ENCODE data around the gene FNDC7. TPM values are rescaled to one million over a fixed set of nuclear protein-coding genes. Genes with fewer than 3 reads are reported as not detected.
"Not testable (repeated sequence)": the region's sequence is repeated elsewhere in the genome, so short reads cannot be mapped to it uniquely, and the experiment has no call there.

The FNDC7 gene
- total RNA-seq, 1 donor from 2014 or later = not detected

DNA sequence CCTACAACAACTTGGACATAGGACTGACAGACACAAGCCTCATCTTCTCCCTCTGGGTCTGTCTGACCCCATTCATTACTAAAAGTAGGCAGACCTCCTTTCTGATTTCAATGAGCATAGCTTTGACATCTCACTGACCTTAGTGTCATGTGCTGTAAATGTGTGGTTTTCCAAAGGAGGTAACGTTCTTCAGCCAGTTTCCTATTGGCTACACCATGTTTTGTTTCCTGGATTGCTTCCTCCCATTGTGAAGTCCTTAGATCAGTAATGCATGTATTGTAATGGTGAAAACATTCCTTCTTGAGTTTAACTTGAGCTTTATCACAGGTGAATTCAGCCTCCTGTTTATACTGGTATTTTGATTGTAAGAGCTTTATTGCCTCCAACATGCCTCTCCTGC lies 54.4 kb downstream of the FNDC7 start:
- TF ChIP-seq, protein P1, sequence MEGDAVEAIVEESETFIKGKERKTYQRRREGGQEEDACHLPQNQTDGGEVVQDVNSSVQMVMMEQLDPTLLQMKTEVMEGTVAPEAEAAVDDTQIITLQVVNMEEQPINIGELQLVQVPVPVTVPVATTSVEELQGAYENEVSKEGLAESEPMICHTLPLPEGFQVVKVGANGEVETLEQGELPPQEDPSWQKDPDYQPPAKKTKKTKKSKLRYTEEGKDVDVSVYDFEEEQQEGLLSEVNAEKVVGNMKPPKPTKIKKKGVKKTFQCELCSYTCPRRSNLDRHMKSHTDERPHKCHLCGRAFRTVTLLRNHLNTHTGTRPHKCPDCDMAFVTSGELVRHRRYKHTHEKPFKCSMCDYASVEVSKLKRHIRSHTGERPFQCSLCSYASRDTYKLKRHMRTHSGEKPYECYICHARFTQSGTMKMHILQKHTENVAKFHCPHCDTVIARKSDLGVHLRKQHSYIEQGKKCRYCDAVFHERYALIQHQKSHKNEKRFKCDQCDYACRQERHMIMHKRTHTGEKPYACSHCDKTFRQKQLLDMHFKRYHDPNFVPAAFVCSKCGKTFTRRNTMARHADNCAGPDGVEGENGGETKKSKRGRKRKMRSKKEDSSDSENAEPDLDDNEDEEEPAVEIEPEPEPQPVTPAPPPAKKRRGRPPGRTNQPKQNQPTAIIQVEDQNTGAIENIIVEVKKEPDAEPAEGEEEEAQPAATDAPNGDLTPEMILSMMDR (conservative IDR thresholded peaks at IDR 0.05) = no peak
- Mint-ChIP-seq H3K27me3 (no peaks in the 10 kb centered on the region), H3K4me1 (ENCODE audit: unreplicated experiment) (no peaks in the 10 kb centered on the region), H3K4me3 (no peak overlapping the region), H3K36me3 (peaks cover 27% of the 10 kb centered on the region), H3K9me3 (no peaks in the 10 kb centered on the region), H3K27ac (no peak overlapping the region)
- DNase-seq (ENCODE audit: extremely low spot score, unreplicated experiment) = no peak

- TF ChIP-seq, protein P1 (conservative IDR thresholded peaks at IDR 0.05) = no peak
Observed at GRCh38 chr1:108767708-108768107, 55.0 kb downstream of the FNDC7 start.

GRCh38 chr1:108777839-108778238 lies 65.1 kb downstream of the FNDC7 start:
- Mint-ChIP-seq H3K36me3 (peaks cover 26% of the 10 kb centered on the region), H3K4me3 (no peak overlapping the region)

More at GRCh38 chr1:108767708-108768107, 55.0 kb downstream of the FNDC7 start:
- Mint-ChIP-seq H3K36me3 (peaks cover 24% of the 10 kb centered on the region), H3K4me3 (no peak overlapping the region), H3K4me1 (ENCODE audit: unreplicated experiment) (no peaks in the 10 kb centered on the region), H3K27me3 (no peaks in the 10 kb centered on the region), H3K9me3 (no peaks in the 10 kb centered on the region), H3K27ac (no peak overlapping the region)
- no peak for DNase-seq (ENCODE audit: extremely low spot score, unreplicated experiment)

GRCh38 chr1:108779455-108779854 lies 66.7 kb downstream of the FNDC7 start:
- Mint-ChIP-seq H3K27ac (no peak overlapping the region), H3K9me3 (peaks cover 3% of the 10 kb centered on the region), H3K36me3 (peaks cover 37% of the 10 kb centered on the region), H3K27me3 (no peaks in the 10 kb centered on the region), H3K4me1 (ENCODE audit: unreplicated experiment) (no peaks in the 10 kb centered on the region), H3K4me3 (no peak overlapping the region)
- no peak for DNase-seq (ENCODE audit: extremely low spot score, unreplicated experiment)
- TF ChIP-seq, protein P1 (conservative IDR thresholded peaks at IDR 0.05) = no peak

More at GRCh38 chr1:108777839-108778238, 65.1 kb downstream of the FNDC7 start:
- TF ChIP-seq, protein P1 (conservative IDR thresholded peaks at IDR 0.05) = no peak
- H3K27ac Mint-ChIP-seq = no peak overlapping the region
- H3K4me1 Mint-ChIP-seq (ENCODE audit: unreplicated experiment) = no peaks in the 10 kb centered on the region
- no peaks in the 10 kb centered on the region for H3K9me3 Mint-ChIP-seq
- H3K27me3 Mint-ChIP-seq = no peaks in the 10 kb centered on the region
- no peak for DNase-seq (ENCODE audit: extremely low spot score, unreplicated experiment)

- Mint-ChIP-seq H3K36me3 (peaks cover 45% of the 10 kb centered on the region), H3K4me1 (ENCODE audit: unreplicated experiment) (no peaks in the 10 kb centered on the region), H3K9me3 (peaks cover 16% of the 10 kb centered on the region), H3K27ac (no peak overlapping the region), H3K27me3 (no peaks in the 10 kb centered on the region), H3K4me3 (no peak overlapping the region)
- no peak for DNase-seq (ENCODE audit: extremely low spot score, unreplicated experiment)
- TF ChIP-seq, protein P1 (conservative IDR thresholded peaks at IDR 0.05) = no peak
Observed at GRCh38 chr1:108780937-108781574, 68.3 kb downstream of the FNDC7 start.

GRCh38 chr1:108781575-108781944 lies 68.9 kb downstream of the FNDC7 start:
- H3K9me3 Mint-ChIP-seq = peaks cover 17% of the 10 kb centered on the region
- not testable (repeated sequence) for H3K27me3 Mint-ChIP-seq; H3K4me3 Mint-ChIP-seq; H3K27ac Mint-ChIP-seq; DNase-seq (ENCODE audit: extremely low spot score, unreplicated experiment); H3K4me1 Mint-ChIP-seq (ENCODE audit: unreplicated experiment)
- H3K36me3 Mint-ChIP-seq = peaks cover 47% of the 10 kb centered on the region
